NCI-H1105 treated with DMSO at 0.1 percent for 48 hours (cell line): ENCODE data around the gene ZMYM1.
"Not testable (repeated sequence)": the region's sequence is repeated elsewhere in the genome, so short reads cannot be mapped to it uniquely, and the experiment has no call there.

Experiments used
- DNase-seq: peaks from one replicate; lab custom pipeline; 2025; lab: John Stamatoyannopoulos, UW

ZMYM1 gene

GRCh38 chr1:35079003-35079930, at the start of gene ZMYM1:
Gene ZMYM1 (plus strand): TSS chr1:35079385. CDS start chr1:35093988, 14,603 bp downstream.
- DNase-seq, result peak; percentile 85

DNA sequence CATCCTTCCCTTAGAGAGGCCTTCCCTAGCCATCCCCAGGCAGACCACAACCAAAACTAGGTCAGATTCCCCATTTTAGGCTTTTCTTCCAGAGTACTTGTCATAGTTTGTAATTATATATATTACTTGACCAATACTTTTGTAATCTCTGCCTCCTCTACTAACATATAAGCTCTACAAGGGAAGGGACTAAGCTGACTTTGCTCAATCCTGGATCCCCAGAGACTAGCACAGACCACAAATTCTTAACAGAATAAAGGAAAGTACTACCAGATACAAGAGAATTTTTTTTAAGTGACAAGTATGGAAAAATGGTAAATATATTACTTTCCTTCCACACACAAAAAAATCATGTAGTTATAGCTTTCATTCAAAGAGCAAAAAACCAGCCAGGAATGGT, 49.4 kb upstream of the ZMYM1 start:
- DNase-seq, result no peak

DNA sequence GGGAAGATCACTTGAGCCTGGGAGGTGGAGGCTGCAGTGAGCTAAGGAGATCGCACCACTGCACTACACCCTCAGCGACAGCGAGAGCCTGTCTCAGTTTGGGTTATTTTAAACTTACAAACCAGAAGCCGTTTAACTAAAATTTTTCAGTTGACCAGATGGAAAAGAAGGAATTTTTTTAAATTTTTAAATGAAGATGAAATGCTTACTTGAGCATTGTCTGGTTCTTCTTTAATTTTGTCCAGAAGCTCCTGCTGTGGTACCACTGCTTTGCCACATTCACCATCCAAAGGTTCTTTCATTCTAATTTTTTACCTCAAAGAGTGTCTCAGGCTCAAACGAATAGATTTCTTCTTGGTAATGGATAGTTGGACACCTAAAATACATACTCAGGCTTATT, 48.8 kb upstream of the ZMYM1 start:
- DNase-seq, result no peak

GRCh38 chr1:35030756-35031446, 48.3 kb upstream of the ZMYM1 start:
- DNase-seq, result no peak

- no peak for DNase-seq
Observed at GRCh38 chr1:35032384-35032739, 46.8 kb upstream of the ZMYM1 start.

- no peak for DNase-seq
Observed at GRCh38 chr1:35033346-35033745, 45.8 kb upstream of the ZMYM1 start.

DNA sequence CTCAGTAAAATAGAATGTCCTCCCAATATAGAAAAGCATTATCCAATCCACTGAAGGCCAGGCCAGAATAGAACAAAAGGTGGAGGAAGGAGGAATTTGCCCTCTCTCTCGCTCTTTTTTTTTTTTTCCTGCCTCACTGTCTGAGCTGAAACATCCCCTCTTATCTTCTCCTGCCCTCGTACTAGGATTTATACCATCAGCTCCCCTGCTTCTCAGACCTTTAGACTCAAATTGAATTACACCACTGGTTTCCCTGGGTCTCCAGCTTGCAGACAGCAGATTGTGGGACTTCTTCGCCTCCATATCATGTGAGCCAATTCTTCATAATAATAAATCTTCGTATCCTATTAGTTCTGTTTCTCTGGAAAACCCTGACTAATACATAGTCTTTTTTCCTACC, 42.6 kb upstream of the ZMYM1 start:
- DNase-seq, result no peak

DNA sequence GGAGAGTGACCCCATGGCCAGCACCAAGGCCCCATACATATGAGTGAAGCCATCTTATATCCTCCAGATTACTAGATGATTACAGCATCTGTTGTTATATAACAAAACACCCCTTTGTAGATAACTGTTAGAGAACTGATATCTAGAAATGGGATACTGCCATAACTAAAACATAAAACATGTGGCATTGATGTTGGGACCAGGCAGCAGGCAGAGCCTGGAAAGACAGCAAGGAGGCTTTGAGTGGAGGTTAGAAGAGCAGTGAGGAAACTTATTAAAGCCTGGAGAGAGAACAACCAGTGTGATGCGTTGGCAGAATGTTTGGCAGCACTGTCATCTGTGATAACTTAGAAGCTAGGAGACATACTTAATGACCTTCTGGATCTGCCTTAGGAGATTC, 42.0 kb upstream of the ZMYM1 start:
- DNase-seq, result no peak

DNA sequence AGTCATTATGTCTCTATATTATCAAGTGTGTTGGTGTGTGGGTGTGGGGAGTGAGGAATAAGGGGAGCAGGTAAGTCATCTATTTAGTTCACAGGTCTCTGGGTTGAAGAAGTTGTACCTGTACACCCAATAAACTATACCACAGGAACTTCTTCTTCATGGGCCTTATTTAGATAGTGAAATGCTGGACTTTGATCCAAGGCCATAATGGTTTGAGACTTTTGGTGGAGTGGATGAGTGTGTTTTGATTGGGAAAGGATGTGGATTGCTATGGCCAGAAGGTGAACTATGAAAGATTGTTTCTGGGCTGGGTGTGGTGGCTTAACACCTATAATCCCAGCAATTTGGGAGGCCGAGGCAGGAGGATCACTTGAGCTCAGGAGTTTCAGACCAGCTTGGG, 40.5 kb upstream of the ZMYM1 start:
- DNase-seq, result no peak

DNA sequence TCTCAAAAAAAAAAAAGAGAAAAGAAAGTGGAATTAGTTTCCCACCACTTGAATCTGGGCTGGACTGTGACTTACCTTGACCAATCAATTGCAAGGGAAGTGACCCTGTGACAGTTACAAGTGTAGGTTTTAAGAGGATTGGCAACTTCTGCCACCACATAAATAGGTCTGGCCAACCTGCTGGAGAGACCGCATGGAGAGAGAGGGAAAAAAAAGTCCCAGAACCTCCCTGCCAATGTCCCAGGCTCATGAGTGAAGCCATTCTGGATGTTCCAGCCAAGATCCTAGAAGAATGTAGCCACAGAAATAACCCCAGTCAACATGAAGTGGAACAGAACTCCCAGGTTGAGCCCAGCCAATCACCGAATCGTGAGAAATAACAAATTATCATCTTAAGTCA, 35.7 kb upstream of the ZMYM1 start:
- DNase-seq, result no peak

- no peak for DNase-seq
Observed at GRCh38 chr1:35044431-35044830, 34.8 kb upstream of the ZMYM1 start.

DNA sequence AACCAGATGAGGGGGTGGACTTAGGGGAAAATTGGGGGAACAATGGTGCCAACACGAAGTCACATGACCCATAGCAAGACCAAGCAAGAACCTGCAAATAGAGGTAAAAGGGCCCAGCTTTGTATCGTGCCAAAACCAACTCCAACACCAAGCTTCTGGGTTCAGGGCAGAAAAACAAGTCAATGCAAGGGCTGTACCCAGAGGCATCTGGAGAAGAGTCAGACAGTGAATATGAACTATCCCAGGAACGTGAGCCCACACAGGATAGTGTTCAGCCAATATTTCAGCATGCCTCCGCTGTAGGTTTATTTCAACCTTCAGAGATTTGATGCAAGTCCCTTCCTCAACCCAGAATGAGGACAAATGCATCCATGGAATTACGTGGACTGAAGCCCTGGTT, 32.5 kb upstream of the ZMYM1 start:
- no peak for DNase-seq

GRCh38 chr1:35047188-35047858, 31.9 kb upstream of the ZMYM1 start:
- no peak for DNase-seq

DNA sequence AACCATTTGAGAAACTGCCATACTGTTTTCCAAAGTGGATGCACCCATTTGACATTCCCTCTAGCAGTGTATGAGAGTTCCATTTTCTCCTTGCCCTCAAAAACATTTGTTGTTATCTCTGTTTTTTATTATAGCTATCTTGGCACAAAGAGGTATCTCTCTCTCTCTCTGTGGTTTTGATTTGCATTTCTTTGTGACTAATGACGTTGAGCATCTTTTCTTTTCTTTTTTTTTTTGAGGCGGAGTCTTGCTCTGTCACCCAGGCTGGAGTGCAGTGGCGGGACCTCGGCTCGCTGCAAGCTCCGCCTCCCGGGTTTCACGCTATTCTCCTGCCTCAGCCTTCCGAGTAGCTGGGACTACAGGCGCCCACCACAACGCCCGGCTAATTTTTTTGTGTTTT, 30.1 kb upstream of the ZMYM1 start:
- no peak for DNase-seq

GRCh38 chr1:35053433-35053832, 25.8 kb upstream of the ZMYM1 start:
- no peak for DNase-seq

DNA sequence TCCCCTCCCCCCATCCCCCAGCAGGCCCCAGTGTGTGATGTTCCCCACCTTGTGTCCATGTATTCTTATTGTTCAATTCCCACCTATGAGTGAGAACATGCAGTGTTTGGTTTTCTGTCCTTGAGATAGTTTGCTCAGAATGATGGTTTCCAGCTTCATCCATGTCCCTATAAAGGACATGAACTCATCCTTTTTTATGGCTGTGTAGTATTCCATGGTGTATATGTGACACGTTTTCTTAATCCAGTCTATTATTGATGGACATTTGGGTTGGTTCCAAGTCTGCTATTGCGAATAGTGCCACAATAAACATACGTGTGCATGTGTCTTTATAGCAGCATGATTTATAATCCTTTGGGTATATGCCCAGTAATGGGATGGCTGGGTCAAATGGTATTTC, 24.9 kb upstream of the ZMYM1 start:
- DNase-seq, result not testable (repeated sequence)

- not testable (repeated sequence) for DNase-seq
Observed at GRCh38 chr1:35058321-35058720, 20.9 kb upstream of the ZMYM1 start.

GRCh38 chr1:35058988-35059387, 20.2 kb upstream of the ZMYM1 start:
- no peak for DNase-seq

DNA sequence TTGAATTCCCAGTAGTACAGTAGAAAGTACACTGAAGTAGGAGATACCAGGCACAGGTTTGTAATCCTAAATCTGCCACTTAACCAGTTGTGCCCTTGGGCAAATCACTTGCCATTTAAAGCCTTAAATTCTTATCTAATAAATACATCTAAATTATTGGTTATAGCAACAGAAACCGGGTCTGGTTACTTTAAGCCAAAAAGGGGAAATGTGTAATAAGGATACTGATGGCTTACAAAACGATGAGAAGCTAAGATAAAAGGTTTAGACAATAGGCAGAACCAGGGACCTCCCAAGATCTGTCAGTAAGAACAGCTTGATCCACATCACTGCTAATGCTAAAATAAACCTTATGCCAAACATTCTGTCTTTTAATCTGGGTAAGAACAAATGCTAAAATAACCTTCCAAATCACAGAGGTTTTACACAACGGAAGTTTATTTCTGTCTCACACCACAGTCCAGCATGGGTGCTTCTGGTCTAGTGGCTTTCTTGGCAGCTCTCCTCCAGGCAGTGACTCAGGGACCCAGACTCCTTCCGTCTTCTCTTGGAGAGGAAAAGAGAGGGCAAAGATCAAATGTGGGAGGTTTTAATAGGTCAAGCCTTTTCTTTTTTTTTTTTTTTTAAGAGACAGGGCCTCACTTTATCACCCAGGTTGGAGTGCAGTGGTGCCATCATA, 16.5 kb upstream of the ZMYM1 start:
- DNase-seq, result no peak

DNA sequence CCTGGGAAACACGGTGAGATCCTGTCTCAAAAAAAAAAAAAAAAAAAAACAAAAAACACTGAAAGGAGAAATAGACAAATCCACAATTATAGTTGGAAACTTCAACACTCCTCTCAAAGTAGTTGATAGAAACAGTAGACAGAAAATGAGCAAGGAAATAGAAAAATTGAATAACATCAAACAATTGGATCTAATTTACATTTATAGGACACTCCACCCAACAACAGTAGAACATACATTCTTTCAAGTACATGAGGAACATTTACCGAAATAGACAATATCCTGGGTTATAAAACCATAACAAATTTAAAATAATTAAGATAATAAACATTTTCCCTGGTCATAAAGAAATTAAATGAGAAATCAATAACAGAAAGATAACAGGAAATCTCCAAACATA, 14.9 kb upstream of the ZMYM1 start:
- no peak for DNase-seq

DNA sequence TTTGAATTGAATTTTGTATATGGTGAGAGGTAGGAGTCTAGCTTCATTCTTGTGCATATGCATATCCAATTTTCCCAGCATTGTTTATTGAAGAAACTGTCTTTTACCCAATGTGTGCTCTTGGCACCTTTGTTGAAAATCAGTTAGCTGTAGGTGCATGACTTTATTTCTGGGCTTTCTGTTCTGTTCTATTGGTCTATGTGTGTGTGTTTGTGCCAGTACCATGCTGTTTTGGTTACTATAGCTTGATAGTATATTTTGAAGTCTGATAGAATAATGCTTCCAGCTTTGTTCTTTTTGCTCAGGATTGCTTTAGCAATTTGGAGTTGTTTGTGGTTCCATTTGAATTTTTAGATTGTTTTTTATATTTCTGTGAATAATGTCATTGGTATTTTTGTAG, 9.4 kb upstream of the ZMYM1 start:
- DNase-seq, result no peak

- DNase-seq, result no peak
Observed at GRCh38 chr1:35073265-35073811, 5.8 kb upstream of the ZMYM1 start.
